ENCODE data around the gene CAMTA1. TPM values are rescaled to one million over a fixed set of nuclear protein-coding genes. Genes with fewer than 3 reads are reported as not detected.

CAMTA1 gene
- total RNA-seq, 1 experiment from 2014 or later, result 69.5 TPM

DNA sequence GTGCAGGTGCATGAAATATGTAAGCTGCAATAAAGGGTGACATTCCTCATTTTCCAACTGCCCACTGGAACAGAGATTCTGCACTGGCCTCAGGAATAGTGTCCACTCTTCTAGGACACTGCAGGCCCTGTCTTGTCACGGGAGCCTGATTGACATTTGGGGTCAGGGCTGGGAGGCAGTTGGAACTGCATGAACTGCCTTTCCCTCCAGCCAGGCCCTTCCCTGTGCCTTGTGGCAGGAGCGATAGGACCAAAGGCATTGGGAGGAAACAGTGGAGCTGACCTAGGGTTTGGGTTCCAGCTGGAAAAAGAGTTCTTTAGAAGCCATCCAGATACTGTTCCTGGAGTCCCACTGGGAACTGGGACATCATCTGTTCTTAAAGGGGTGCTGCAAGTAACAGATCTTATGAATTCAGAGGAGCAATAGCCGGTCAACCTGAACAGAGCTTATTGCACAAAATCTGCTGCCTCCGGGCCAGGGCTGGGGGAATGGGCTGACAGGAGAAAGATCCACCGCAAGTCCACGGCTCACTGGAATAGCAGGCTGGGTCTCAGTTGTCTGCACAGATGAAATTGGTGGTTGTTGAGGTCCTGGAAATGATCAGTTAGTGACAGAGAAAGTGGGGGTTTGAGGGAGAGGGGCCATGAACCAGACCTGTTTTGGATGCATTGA lies 451.7 kb downstream of the CAMTA1 start:
- no peak overlapping the region for H3K27ac ChIP-seq (ENCODE audit: low read depth, low read length)

DNA sequence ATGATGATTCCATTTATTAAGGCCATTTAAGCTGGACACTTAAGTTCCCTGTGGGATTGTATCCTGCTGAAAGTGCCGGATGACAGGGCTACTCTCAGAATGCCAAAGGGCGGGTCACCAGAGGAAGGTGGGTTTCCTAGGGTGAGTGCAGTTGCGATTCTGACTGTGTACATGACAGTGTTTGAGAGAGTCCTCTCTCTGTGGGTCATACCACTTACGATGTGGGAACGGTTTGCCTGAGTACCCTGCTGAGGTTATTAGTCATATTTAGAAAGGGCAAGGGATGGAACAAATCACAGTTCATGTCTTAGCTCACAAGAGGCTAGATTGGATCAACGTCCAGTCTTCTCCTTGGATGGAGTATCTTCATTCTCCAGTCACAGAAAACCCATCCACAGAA lies 461.9 kb downstream of the CAMTA1 start:
- intact Hi-C loops (cut with micrococcal nuclease), result no loop called here
- no peak overlapping the region for H3K27ac ChIP-seq (ENCODE audit: low read depth, low read length)
- CTCF ChIA-PET, result no interaction called here
- no peak for ATAC-seq
- no peaks in the 10 kb centered on the region for H3K36me3 ChIP-seq (ENCODE audit: control insufficient read depth in 1 of 2, insufficient read depth in 2 of 2, low read length in 2 of 2)
- RAD21 ChIA-PET (ENCODE audit: low non-redundant PET in 1 of 2, low total read pairs in 2 of 2, uncharacterized antibody in 2 of 2, unreplicated experiment in 2 of 2), result no interaction called here
- no peak overlapping the region for H2AFZ ChIP-seq (ENCODE audit: low read depth, low read length, poor library complexity, severe bottlenecking)
- no peak for DNase-seq (ENCODE audit: low read depth, low spot score)
- no TSS peak for BruUV-seq (replicated peaks)
- H3K4me1 ChIP-seq (ENCODE audit: control insufficient read depth in 1 of 2, insufficient read depth in 2 of 2, low read length in 2 of 2), result no peaks in the 10 kb centered on the region
- H3K4me3 ChIP-seq (replicated peaks in 1 of 2; ENCODE audit: low read depth in 1 of 2, low read length in 2 of 2), result no peak overlapping the region
- H4K20me1 ChIP-seq (ENCODE audit: insufficient read depth), result no peaks in the 10 kb centered on the region
- no peak for TF ChIP-seq ZNF274 (IDR thresholded peaks at IDR 0.05; ENCODE audit: low read depth, low read length)
- TF ChIP-seq YY1 (IDR thresholded peaks at IDR 0.05; ENCODE audit: extremely low read depth, insufficient replicate concordance, low read depth, low read length), result no peak
- no peak for TF ChIP-seq EZH2phosphoT487 (IDR thresholded peaks at IDR 0.05; ENCODE audit: borderline replicate concordance)
- TF ChIP-seq, protein P1, sequence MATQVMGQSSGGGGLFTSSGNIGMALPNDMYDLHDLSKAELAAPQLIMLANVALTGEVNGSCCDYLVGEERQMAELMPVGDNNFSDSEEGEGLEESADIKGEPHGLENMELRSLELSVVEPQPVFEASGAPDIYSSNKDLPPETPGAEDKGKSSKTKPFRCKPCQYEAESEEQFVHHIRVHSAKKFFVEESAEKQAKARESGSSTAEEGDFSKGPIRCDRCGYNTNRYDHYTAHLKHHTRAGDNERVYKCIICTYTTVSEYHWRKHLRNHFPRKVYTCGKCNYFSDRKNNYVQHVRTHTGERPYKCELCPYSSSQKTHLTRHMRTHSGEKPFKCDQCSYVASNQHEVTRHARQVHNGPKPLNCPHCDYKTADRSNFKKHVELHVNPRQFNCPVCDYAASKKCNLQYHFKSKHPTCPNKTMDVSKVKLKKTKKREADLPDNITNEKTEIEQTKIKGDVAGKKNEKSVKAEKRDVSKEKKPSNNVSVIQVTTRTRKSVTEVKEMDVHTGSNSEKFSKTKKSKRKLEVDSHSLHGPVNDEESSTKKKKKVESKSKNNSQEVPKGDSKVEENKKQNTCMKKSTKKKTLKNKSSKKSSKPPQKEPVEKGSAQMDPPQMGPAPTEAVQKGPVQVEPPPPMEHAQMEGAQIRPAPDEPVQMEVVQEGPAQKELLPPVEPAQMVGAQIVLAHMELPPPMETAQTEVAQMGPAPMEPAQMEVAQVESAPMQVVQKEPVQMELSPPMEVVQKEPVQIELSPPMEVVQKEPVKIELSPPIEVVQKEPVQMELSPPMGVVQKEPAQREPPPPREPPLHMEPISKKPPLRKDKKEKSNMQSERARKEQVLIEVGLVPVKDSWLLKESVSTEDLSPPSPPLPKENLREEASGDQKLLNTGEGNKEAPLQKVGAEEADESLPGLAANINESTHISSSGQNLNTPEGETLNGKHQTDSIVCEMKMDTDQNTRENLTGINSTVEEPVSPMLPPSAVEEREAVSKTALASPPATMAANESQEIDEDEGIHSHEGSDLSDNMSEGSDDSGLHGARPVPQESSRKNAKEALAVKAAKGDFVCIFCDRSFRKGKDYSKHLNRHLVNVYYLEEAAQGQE (IDR thresholded peaks at IDR 0.05; ENCODE audit: low read depth), result no peak
- TF ChIP-seq TCF7L2 (IDR thresholded peaks at IDR 0.05; ENCODE audit: borderline replicate concordance, extremely low read depth, insufficient read depth, insufficient read length), result no peak
- H3K9me2 ChIP-seq (ENCODE audit: insufficient read depth), result no peaks in the 10 kb centered on the region
- no peaks in the 10 kb centered on the region for H3K79me2 ChIP-seq (ENCODE audit: insufficient read depth, low read length)
- H3K9ac ChIP-seq (ENCODE audit: low read length), result no peak overlapping the region
- H3K9me3 ChIP-seq (ENCODE audit: control insufficient read depth in 1 of 2, insufficient read depth in 1 of 2, low read depth in 1 of 2, low read length in 2 of 2), result no peaks in the 10 kb centered on the region
- POLR2A ChIA-PET, result no interaction called here
- H3K27me3 ChIP-seq (ENCODE audit: insufficient read depth, low read length), result no peaks in the 10 kb centered on the region
- H3K4me2 ChIP-seq (ENCODE audit: low read length), result no peak overlapping the region

More for the DNA sequence above, 451.7 kb downstream of the CAMTA1 start:
- no peak overlapping the region for H3K9ac ChIP-seq (ENCODE audit: low read length)
- H3K36me3 ChIP-seq (ENCODE audit: control insufficient read depth in 1 of 2, insufficient read depth in 2 of 2, low read length in 2 of 2), result no peaks in the 10 kb centered on the region
- H4K20me1 ChIP-seq (ENCODE audit: insufficient read depth), result no peaks in the 10 kb centered on the region
- RAD21 ChIA-PET (ENCODE audit: low non-redundant PET in 1 of 2, low total read pairs in 2 of 2, uncharacterized antibody in 2 of 2, unreplicated experiment in 2 of 2), result no interaction called here
- H3K79me2 ChIP-seq (ENCODE audit: insufficient read depth, low read length), result no peaks in the 10 kb centered on the region
- H3K4me3 ChIP-seq (replicated peaks in 1 of 2; ENCODE audit: low read depth in 1 of 2, low read length in 2 of 2), result no peak overlapping the region
- H3K9me2 ChIP-seq (ENCODE audit: insufficient read depth), result no peaks in the 10 kb centered on the region
- POLR2A ChIA-PET, result no interaction called here
- DNase-seq (ENCODE audit: low read depth, low spot score), result no peak
- TF ChIP-seq CBX3 (IDR thresholded peaks at IDR 0.05; ENCODE audit: low read depth), result no peak
- no peak for TF ChIP-seq ZNF274 (IDR thresholded peaks at IDR 0.05; ENCODE audit: low read depth, low read length)
- TF ChIP-seq EZH2 (IDR thresholded peaks at IDR 0.05), result no peak
- ATAC-seq, result no peak
- H2AFZ ChIP-seq (ENCODE audit: low read depth, low read length, poor library complexity, severe bottlenecking), result no peak overlapping the region
- H3K4me1 ChIP-seq (ENCODE audit: control insufficient read depth in 1 of 2, insufficient read depth in 2 of 2, low read length in 2 of 2), result no peaks in the 10 kb centered on the region
- intact Hi-C loops (cut with micrococcal nuclease), result loop anchor here (5.0 kb wide), 1 partner anchor 110 kb away; no protein-coding TSS in a partner anchor
- CTCF ChIA-PET, result no interaction called here
- no TSS peak for BruUV-seq (replicated peaks)
- H3K4me2 ChIP-seq (ENCODE audit: low read length), result no peak overlapping the region
- H3K9me3 ChIP-seq (ENCODE audit: control insufficient read depth in 1 of 2, insufficient read depth in 1 of 2, low read depth in 1 of 2, low read length in 2 of 2), result no peaks in the 10 kb centered on the region
- H3K27me3 ChIP-seq (ENCODE audit: insufficient read depth, low read length), result no peaks in the 10 kb centered on the region

All from HCT116 (cell line).